DOHH2 (cell line): Measurements from ENCODE around the gene CREG2.

ENCODE experiments used
- EZH2phosphoT487 ChIP-seq: fragments of 200-600 bp; sonication (generic); IDR thresholded peaks from 2 replicates; pipeline ENCODE4 v1.6.1; 2017; ENCODE audit warnings: borderline replicate concordance, mild to moderate bottlenecking, antibody characterized with exemption, low read length, moderate library complexity, mixed read lengths
- TF ChIP-seq, protein P1 (sequence below): fragments of 200-600 bp; sonication (generic); IDR thresholded peaks from one replicate; pipeline ENCODE4 v1.5.1; 2014; ENCODE audit warnings: antibody characterized with exemption, mild to moderate bottlenecking, low read depth, low read length; ENCODE audit not compliant: poor library complexity, severe bottlenecking

DNA sequence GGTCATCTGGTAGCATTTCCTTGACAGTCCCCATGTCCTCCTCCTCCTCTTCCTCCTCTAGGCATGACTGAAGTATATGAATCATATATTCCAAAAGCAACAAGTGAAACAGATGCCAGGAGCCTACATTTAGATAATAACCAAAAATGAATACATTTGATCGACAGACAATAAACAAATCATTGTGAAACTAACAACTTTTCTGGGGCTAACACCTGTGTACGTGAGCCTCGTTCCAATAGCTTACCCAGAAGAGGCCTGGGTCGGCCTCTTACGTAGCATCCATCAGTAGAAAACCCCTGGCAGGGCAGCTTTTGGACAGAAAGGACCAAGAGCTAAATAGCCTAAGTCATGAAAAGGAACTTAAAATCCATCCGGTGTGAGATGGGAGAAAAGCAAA is 15.3 kb upstream of the CREG2 start:
- TF ChIP-seq, protein P1, sequence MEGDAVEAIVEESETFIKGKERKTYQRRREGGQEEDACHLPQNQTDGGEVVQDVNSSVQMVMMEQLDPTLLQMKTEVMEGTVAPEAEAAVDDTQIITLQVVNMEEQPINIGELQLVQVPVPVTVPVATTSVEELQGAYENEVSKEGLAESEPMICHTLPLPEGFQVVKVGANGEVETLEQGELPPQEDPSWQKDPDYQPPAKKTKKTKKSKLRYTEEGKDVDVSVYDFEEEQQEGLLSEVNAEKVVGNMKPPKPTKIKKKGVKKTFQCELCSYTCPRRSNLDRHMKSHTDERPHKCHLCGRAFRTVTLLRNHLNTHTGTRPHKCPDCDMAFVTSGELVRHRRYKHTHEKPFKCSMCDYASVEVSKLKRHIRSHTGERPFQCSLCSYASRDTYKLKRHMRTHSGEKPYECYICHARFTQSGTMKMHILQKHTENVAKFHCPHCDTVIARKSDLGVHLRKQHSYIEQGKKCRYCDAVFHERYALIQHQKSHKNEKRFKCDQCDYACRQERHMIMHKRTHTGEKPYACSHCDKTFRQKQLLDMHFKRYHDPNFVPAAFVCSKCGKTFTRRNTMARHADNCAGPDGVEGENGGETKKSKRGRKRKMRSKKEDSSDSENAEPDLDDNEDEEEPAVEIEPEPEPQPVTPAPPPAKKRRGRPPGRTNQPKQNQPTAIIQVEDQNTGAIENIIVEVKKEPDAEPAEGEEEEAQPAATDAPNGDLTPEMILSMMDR, result no peak
- TF ChIP-seq EZH2phosphoT487, result no peak
